Body of pancreas (tissue), 4 donors: ENCODE results near the gene PRR14L.

Experiments
- POLR2A ChIP-seq, 3 donors: fragments of 450-650 bp; IDR thresholded peaks; one replicate each; pipeline ENCODE4 v1.6.1; 2016; ENCODE audit warnings: antibody characterized with exemption in 3 of 3, mild to moderate bottlenecking in 2 of 3
- TF ChIP-seq, protein P1 (sequence below), 7 experiments: fragments of 450-650 bp in 4 of 7; fragments of 200-600 bp in 3 of 7; sonication (generic) in 3 of 7; IDR thresholded peaks; one replicate each; pipeline ENCODE4 v1.5.1; 2016 to 2019; ENCODE audit warnings: antibody characterized with exemption in 7 of 7

DNA sequence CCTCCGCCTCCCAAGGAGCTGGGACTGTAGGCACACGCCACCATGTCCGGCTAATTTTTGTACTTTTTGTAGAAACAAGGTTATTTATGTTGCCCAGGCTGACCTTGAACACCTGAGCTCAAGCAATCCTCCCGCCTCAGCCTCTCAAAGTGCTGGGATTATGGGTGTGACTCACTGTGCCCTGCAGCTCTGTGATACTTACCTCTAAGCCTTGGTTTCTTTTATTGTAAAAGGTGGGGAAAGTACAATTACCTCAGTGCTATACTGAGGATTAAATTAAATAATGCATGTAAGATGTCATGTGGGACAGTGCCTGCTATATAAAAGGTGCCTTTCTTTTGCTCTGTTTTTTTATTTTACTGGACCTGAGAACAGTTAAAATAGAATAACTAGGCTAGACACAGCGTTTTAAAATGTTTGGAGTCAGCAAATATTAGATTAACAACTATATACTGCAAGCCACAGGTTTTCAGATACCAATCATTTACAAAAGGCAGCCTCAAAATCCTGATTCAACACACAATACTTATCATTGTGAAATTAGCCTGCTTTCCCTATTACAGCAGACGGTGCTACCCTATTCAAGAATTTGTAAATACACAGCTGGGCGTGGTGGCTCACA, 30.0 kb downstream of the PRR14L start:
- TF ChIP-seq, protein P1, sequence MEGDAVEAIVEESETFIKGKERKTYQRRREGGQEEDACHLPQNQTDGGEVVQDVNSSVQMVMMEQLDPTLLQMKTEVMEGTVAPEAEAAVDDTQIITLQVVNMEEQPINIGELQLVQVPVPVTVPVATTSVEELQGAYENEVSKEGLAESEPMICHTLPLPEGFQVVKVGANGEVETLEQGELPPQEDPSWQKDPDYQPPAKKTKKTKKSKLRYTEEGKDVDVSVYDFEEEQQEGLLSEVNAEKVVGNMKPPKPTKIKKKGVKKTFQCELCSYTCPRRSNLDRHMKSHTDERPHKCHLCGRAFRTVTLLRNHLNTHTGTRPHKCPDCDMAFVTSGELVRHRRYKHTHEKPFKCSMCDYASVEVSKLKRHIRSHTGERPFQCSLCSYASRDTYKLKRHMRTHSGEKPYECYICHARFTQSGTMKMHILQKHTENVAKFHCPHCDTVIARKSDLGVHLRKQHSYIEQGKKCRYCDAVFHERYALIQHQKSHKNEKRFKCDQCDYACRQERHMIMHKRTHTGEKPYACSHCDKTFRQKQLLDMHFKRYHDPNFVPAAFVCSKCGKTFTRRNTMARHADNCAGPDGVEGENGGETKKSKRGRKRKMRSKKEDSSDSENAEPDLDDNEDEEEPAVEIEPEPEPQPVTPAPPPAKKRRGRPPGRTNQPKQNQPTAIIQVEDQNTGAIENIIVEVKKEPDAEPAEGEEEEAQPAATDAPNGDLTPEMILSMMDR (IDR thresholded peaks at IDR 0.05): no peak
- no peak for TF ChIP-seq POLR2A (IDR thresholded peaks at IDR 0.05)
